NB4 (cell line): ENCODE measurements around the gene THAP9.

ENCODE experiments used
- CTCF ChIP-seq: IDR thresholded peaks from one replicate; pipeline ENCODE4 v1.5.1; 2012; ENCODE audit warnings: low read depth, low read length
- MAX ChIP-seq: IDR thresholded peaks from 2 replicates; pipeline ENCODE4 v1.6.1; 2011; ENCODE audit warnings: low read depth, low read length
- MYC ChIP-seq: IDR thresholded peaks from 2 replicates; pipeline ENCODE4 v1.6.1; 2011; ENCODE audit warnings: low read depth, low read length
- POLR2A ChIP-seq: IDR thresholded peaks from 2 replicates; pipeline ENCODE4 v1.6.1; 2011; ENCODE audit warnings: mild to moderate bottlenecking; ENCODE audit not compliant: insufficient read length; ENCODE audit errors: extremely low read depth

- no peak for TF ChIP-seq CTCF
- peak; percentile 82 for TF ChIP-seq POLR2A
- TF ChIP-seq MAX: peak; percentile 86
- peak; percentile 94 for TF ChIP-seq MYC
Observed at GRCh38 chr4:82890901-82891706, 9.4 kb upstream of the THAP9 start, which contains the start of gene SEC31A.
